ENCODE results near the gene UPF3A.

Gene UPF3A

GRCh38 chr13:114268344-114269280 is 12.8 kb upstream of the UPF3A start (continued):
- TF ChIP-seq ZNF768 (tag by site-specific recombination; IDR thresholded peaks at IDR 0.05) (no peak), ZNF600 (tag by site-specific recombination; IDR thresholded peaks at IDR 0.05) (no peak)

- POLR2A ChIA-PET = no interaction called here
- Histone ChIP-seq H3K27ac (ENCODE audit: extremely low read depth, low read depth, low read length) (no peak overlapping the region), H3K4me1 (ENCODE audit: control insufficient read depth, insufficient read depth, low read length) (no peaks in the 10 kb centered on the region), H3K4me3 (ENCODE audit: low read depth, low read length) (no peak overlapping the region), H3K9me3 (ENCODE audit: control insufficient read depth, insufficient read depth, low read depth, low read length) (no peaks in the 10 kb centered on the region), H3K36me3 (ENCODE audit: control insufficient read depth in 2 of 2, insufficient read depth in 1 of 2, low read length in 2 of 2) (peaks cover 40 to 73% of the 10 kb centered on the region in 2 experiments)
- CTCF ChIA-PET = no interaction called here
- TF ChIP-seq ZNF354C (tag by site-specific recombination; IDR thresholded peaks at IDR 0.05; ENCODE audit: borderline replicate concordance, low read depth) (no peak), ZNF248 (tag by site-specific recombination; IDR thresholded peaks at IDR 0.05) (no peak), ZNF558 (tag by site-specific recombination; IDR thresholded peaks at IDR 0.05) (no peak)
Measured at GRCh38 chr13:114269281-114269770, 12.1 kb upstream of the UPF3A start.

- Histone ChIP-seq H3K9me3 (ENCODE audit: control insufficient read depth, insufficient read depth, low read depth, low read length) (no peaks in the 10 kb centered on the region), H3K4me1 (ENCODE audit: control insufficient read depth, insufficient read depth, low read length) (no peaks in the 10 kb centered on the region), H3K27ac (ENCODE audit: extremely low read depth, low read depth, low read length) (no peak overlapping the region), H3K36me3 (ENCODE audit: control insufficient read depth in 2 of 2, insufficient read depth in 1 of 2, low read length in 2 of 2) (peaks cover 15 to 62% of the 10 kb centered on the region in 2 experiments), H3K4me3 (ENCODE audit: low read depth, low read length) (no peak overlapping the region)
- TF ChIP-seq ZFHX2 (tag by site-specific recombination; conservative IDR thresholded peaks at IDR 0.05) (no peak), PRDM2 (tag by site-specific recombination; IDR thresholded peaks at IDR 0.05; ENCODE audit: borderline replicate concordance) (no peak), SP2 (tag by site-specific recombination; IDR thresholded peaks at IDR 0.05) (no peak), SCRT2 (tag by site-specific recombination; IDR thresholded peaks at IDR 0.05) (no peak), PRDM1 (tag by site-specific recombination; IDR thresholded peaks at IDR 0.05) (no peak), ZNF621 (tag by site-specific recombination; IDR thresholded peaks at IDR 0.05) (no peak)
- ChIA-PET POLR2A (no interaction called here), CTCF (no interaction called here)
Measured at GRCh38 chr13:114272977-114273376, 8.4 kb upstream of the UPF3A start.

GRCh38 chr13:114275304-114275703 is 6.1 kb upstream of the UPF3A start:
- Histone ChIP-seq H3K36me3 (ENCODE audit: control insufficient read depth in 2 of 2, insufficient read depth in 1 of 2, low read length in 2 of 2) (peaks cover 8 to 48% of the 10 kb centered on the region in 2 experiments; a peak in 2 of 3 replicates), H3K4me3 (ENCODE audit: low read depth, low read length) (no peak overlapping the region), H3K4me1 (ENCODE audit: control insufficient read depth, insufficient read depth, low read length) (no peaks in the 10 kb centered on the region), H3K27ac (ENCODE audit: extremely low read depth, low read depth, low read length) (no peak overlapping the region), H3K9me3 (ENCODE audit: control insufficient read depth, insufficient read depth, low read depth, low read length) (no peaks in the 10 kb centered on the region)
- CTCF ChIA-PET = no interaction called here
- POLR2A ChIA-PET = no interaction called here
- TF ChIP-seq ZNF48 (tag by site-specific recombination; IDR thresholded peaks at IDR 0.05) = no peak
- TF ChIP-seq ZNF664 (tag by site-specific recombination; IDR thresholded peaks at IDR 0.05) = no peak
- no peak for TF ChIP-seq ZNF174 (tag by site-specific recombination; IDR thresholded peaks at IDR 0.05)
- no peak for TF ChIP-seq ZNF16 (tag by site-specific recombination; IDR thresholded peaks at IDR 0.05; ENCODE audit: low read depth)
- no peak for TF ChIP-seq KLF8 (tag by site-specific recombination; IDR thresholded peaks at IDR 0.05)
- TF ChIP-seq SCRT2 (tag by site-specific recombination; IDR thresholded peaks at IDR 0.05) = no peak
- no peak for TF ChIP-seq ZNF362 (tag by site-specific recombination; IDR thresholded peaks at IDR 0.05)
- TF ChIP-seq ZNF391 (tag by site-specific recombination; IDR thresholded peaks at IDR 0.05; ENCODE audit: borderline replicate concordance, low read depth) = no peak
- no peak for TF ChIP-seq ZNF211 (tag by site-specific recombination; IDR thresholded peaks at IDR 0.05; ENCODE audit: low read depth)
- no peak for TF ChIP-seq ZNF596 (tag by site-specific recombination; IDR thresholded peaks at IDR 0.05)
